ENCODE data around the gene FAM174A. TPM values are rescaled to one million over a fixed set of nuclear protein-coding genes. Genes with fewer than 3 reads are reported as not detected.

Gene FAM174A
- total and polyA plus RNA-seq, 5 donors, result 17.1 to 25.2 (median 18.8) TPM

DNA sequence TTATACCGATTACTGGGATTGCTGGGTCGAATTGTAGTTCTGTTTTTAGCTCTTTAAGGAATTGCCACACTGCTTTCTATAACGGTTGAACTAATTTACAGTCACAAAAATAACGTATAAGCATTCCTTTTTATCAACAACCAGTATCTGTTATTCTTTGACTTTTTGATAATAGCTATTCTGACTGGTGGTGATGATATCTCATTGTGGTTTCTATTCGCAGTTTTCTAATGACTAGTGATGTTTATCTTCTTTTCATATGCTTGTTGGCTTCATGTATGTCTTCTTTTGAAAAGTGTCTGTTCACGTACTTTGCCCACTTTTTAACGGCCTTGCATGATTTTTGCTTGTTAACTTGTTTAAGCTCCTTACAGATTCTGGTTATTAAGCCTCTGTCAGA lies 74.4 kb downstream of the FAM174A start:
- Histone ChIP-seq H3K27me3 (ENCODE audit: control insufficient read depth, insufficient read depth) (no peaks in the 10 kb centered on the region), H3K9me3 (ENCODE audit: control insufficient read depth, low read length) (no peaks in the 10 kb centered on the region), H3K27ac (ENCODE audit: low read length) (no peak overlapping the region), H3K4me1 (ENCODE audit: control insufficient read depth, insufficient read depth, low read length) (no peaks in the 10 kb centered on the region), H3K4me3 (ENCODE audit: low read length) (no peak overlapping the region)
- ATAC-seq (no peak), DNase-seq (no peak)
- intact Hi-C loops (cut with DNase I), result no loop called here
- WGBS, result 86% methylated on average over 7 of the region's 7 CpGs

DNA sequence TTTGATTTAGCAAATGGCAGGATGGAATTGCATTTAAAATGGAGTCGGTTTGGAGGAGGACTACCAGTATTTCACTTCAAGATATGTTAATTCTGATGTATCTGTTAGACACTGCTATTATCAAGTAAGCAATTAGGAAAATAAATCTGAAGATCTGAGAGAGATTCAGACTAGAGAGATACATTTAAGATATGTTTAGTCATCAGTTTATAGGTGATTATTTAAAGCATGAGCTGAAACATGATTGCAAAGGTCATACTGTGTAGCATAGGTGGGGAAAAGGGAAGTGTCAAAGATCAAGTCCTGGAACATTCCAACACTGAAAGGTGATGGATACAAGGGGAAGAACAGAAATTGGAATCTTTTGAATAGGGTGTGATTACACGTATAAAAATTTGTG lies 79.1 kb downstream of the FAM174A start:
- intact Hi-C loops (cut with DNase I), result no loop called here
- H3K9me3 ChIP-seq (ENCODE audit: control insufficient read depth, low read length), result no peaks in the 10 kb centered on the region
- no peaks in the 10 kb centered on the region for H3K4me1 ChIP-seq (ENCODE audit: control insufficient read depth, insufficient read depth, low read length)
- WGBS, result 92% methylated on average over 2 of the region's 2 CpGs
- H3K4me3 ChIP-seq (ENCODE audit: low read length), result no peak overlapping the region
- DNase-seq (no peak), ATAC-seq (no peak)
- no peaks in the 10 kb centered on the region for H3K27me3 ChIP-seq (ENCODE audit: control insufficient read depth, insufficient read depth)
- H3K27ac ChIP-seq (ENCODE audit: low read length), result no peak overlapping the region

DNA sequence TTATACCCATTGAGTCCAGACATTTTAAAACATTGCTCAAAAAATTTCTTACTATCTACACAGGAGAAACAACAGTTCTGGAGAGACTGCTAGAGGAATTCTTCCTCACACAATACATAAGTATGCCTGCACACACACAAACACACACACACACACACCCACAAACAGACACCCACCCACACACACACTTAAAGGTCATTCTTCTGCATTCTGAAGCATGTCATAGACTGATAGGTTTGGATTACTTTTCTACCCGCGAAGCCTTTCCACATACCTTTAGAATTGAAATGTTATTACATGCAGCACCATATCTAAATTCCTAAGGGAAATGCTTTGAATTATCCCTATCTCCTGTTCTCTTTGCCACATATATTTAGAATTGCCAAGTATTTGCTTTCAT lies 80.2 kb downstream of the FAM174A start:
- Histone ChIP-seq H3K27me3 (ENCODE audit: control insufficient read depth, insufficient read depth) (no peaks in the 10 kb centered on the region), H3K27ac (ENCODE audit: low read length) (no peak overlapping the region), H3K4me3 (ENCODE audit: low read length) (no peak overlapping the region), H3K9me3 (ENCODE audit: control insufficient read depth, low read length) (no peaks in the 10 kb centered on the region), H3K4me1 (ENCODE audit: control insufficient read depth, insufficient read depth, low read length) (no peaks in the 10 kb centered on the region)
- WGBS, result 35% methylated on average over 2 of the region's 2 CpGs
- intact Hi-C loops (cut with DNase I), result no loop called here
- ATAC-seq (no peak), DNase-seq (no peak)

DNA sequence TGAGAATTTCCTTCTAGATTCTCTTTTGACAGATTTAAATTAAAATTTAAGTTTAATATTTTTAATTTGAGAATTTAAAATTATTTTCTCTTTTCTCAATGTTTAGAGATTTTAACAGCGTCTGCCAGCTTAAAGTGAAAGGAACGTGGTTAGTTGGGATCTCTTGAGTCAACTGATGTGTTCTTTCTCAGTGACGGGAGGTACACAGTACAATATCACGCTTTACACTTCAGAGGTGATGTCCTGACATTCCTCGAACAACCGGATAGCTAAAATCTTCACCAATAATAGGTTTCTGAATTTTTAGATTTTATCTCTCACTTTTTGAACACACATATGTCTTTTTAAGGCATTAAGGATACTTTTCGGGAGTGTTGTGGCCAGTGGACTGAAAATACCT lies 81.1 kb downstream of the FAM174A start:
- intact Hi-C loops (cut with DNase I), result no loop called here
- WGBS, result 57% methylated on average over 7 of the region's 7 CpGs
- no peak for DNase-seq

DNA sequence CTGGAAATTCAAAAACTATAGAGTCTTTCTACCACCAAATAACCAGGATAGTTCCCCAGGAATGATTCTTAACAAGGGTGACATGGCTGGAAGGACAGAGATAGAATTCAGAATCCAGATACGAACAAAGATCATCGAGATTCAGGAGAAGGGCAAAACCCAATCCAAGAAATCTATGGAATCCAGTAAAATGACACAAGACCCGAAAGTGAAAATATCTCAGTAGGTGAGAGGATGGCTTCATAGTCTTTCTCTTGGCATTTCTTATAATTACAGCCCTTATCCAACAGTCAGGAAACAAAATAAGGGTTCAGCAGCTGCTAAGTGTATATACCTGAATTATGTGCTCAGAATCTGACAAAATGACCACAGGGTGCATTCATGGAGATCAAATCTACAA lies 81.8 kb downstream of the FAM174A start:
- 93% methylated on average over 3 of the region's 3 CpGs for WGBS

More for the DNA sequence above, 81.1 kb downstream of the FAM174A start:
- H3K27me3 ChIP-seq (ENCODE audit: control insufficient read depth, insufficient read depth), result no peaks in the 10 kb centered on the region
- no peak overlapping the region for H3K27ac ChIP-seq (ENCODE audit: low read length)
- H3K9me3 ChIP-seq (ENCODE audit: control insufficient read depth, low read length), result no peaks in the 10 kb centered on the region
- H3K4me3 ChIP-seq (ENCODE audit: low read length), result no peak overlapping the region
- no peaks in the 10 kb centered on the region for H3K4me1 ChIP-seq (ENCODE audit: control insufficient read depth, insufficient read depth, low read length)
- ATAC-seq, result no peak

DNA sequence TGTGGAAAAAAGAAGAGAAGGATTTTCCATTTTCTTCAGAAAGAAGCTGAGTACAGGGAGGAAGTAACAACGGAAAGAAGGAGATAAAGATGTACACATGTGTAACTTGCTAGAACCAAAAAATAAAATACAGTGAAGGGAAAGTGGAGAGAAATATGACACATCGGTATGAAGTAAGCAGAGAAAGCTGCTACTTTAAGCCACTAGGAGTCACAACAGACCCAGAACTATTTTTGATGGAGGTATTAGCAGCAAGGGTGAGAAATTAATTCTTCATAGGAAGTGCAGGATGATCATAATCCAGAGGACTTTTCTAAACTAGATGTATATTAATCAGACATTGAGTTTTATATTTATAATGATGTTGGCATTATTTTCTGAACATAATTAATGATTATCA lies 88.5 kb downstream of the FAM174A start:
- H3K27ac ChIP-seq (ENCODE audit: low read length), result no peak overlapping the region
- no peak overlapping the region for H3K4me3 ChIP-seq (ENCODE audit: low read length)
- 18% methylated on average over 2 of the region's 2 CpGs for WGBS
- intact Hi-C loops (cut with DNase I), result no loop called here
- no peaks in the 10 kb centered on the region for H3K4me1 ChIP-seq (ENCODE audit: control insufficient read depth, insufficient read depth, low read length)
- H3K9me3 ChIP-seq (ENCODE audit: control insufficient read depth, low read length), result no peaks in the 10 kb centered on the region
- no peaks in the 10 kb centered on the region for H3K27me3 ChIP-seq (ENCODE audit: control insufficient read depth, insufficient read depth)
- no peak for ATAC-seq
- no peak for DNase-seq

More for the DNA sequence above, 81.8 kb downstream of the FAM174A start:
- intact Hi-C loops (cut with DNase I), result no loop called here
- no peak for ATAC-seq
- DNase-seq, result no peak
- no peak overlapping the region for H3K4me3 ChIP-seq (ENCODE audit: low read length)
- H3K27ac ChIP-seq (ENCODE audit: low read length), result no peak overlapping the region
- no peaks in the 10 kb centered on the region for H3K9me3 ChIP-seq (ENCODE audit: control insufficient read depth, low read length)
- H3K27me3 ChIP-seq (ENCODE audit: control insufficient read depth, insufficient read depth), result no peaks in the 10 kb centered on the region
- no peaks in the 10 kb centered on the region for H3K4me1 ChIP-seq (ENCODE audit: control insufficient read depth, insufficient read depth, low read length)

DNA sequence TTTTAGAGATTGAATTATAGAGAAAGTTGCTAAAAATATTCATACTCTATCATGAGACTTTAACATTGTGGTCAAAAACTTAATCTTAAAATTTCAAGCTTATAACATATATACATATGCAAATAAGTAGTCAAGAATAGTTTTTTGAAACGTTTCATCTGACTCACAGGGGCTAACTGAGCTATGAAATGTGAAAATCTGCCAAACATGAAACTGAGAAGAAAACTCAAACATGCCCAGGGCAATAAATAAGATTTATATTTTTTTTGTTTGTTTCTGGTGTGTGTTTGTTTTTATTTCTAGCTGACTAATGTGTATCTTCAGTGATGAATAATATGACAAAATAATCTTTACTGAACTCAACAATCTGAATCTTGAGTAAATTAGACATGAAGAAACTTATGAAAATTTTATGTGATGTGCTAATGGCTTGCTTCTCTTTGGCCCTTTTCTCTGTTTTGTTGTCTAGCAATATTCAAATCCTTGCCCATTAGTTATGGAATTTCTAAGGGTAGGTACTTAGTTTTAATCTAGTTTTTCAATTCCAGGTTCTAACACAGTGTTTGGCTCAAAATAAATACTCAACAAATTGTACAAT lies 99.9 kb downstream of the FAM174A start:
- intact Hi-C loops (cut with DNase I), result no loop called here
- DNase-seq (no peak), ATAC-seq (no peak)
- H3K27ac ChIP-seq (ENCODE audit: low read length), result no peak overlapping the region
- 30% methylated on average over 1 of the region's 1 CpG for WGBS
- no peaks in the 10 kb centered on the region for H3K27me3 ChIP-seq (ENCODE audit: control insufficient read depth, insufficient read depth)
- no peaks in the 10 kb centered on the region for H3K9me3 ChIP-seq (ENCODE audit: control insufficient read depth, low read length)
- no peak overlapping the region for H3K4me3 ChIP-seq (ENCODE audit: low read length)
- H3K4me1 ChIP-seq (ENCODE audit: control insufficient read depth, insufficient read depth, low read length), result no peaks in the 10 kb centered on the region
